Subcutaneous abdominal adipose tissue (tissue), 5 donors: ENCODE results near the gene ARL16.

ENCODE experiments used
- H3K27ac ChIP-seq: one replicate; pipeline ENCODE4 v1.7.0; 2013; ENCODE audit warnings: low read depth, mild to moderate bottlenecking, inconsistent platforms, low read length, moderate library complexity
- H3K27me3 ChIP-seq, 5 donors: one replicate each; pipeline ENCODE4 v1.7.0; 2013; ENCODE audit warnings: low read length in 5 of 5, inconsistent platforms in 1 of 5; ENCODE audit not compliant: control insufficient read depth in 5 of 5, insufficient read depth in 4 of 5
- H3K36me3 ChIP-seq, 5 donors: one replicate each; pipeline ENCODE4 v1.7.0; 2013; ENCODE audit warnings: low read length in 5 of 5; ENCODE audit not compliant: control insufficient read depth in 5 of 5, insufficient read depth in 5 of 5
- H3K4me1 ChIP-seq, 5 donors: one replicate each; pipeline ENCODE4 v1.7.0; 2013; ENCODE audit warnings: low read length in 5 of 5, mild to moderate bottlenecking in 3 of 5, moderate library complexity in 1 of 5; ENCODE audit not compliant: control insufficient read depth in 5 of 5, insufficient read depth in 5 of 5
- H3K4me3 ChIP-seq, 5 donors: one replicate each; pipeline ENCODE4 v1.7.0; 2013; ENCODE audit warnings: low read length in 5 of 5, low read depth in 1 of 5
- H3K9ac ChIP-seq, 5 donors: one replicate each; pipeline ENCODE4 v1.7.0; 2013; ENCODE audit warnings: low read length in 5 of 5, mild to moderate bottlenecking in 4 of 5, moderate library complexity in 3 of 5
- H3K9me3 ChIP-seq, 5 donors: one replicate each; pipeline ENCODE4 v1.7.0; 2013; ENCODE audit warnings: low read length in 5 of 5; ENCODE audit not compliant: control insufficient read depth in 5 of 5
- donor health status: healthy.
- donor health status: healthy.
- donor health status: healthy.
- donor health status: healthy.
- donor health status: healthy.

Gene ARL16

GRCh38 chr17:81717766-81718089 lies 34.1 kb upstream of the ARL16 start:
- Histone ChIP-seq H3K36me3 (peaks cover 0 to 36% (median 19%) of the 10 kb centered on the region in 5 donors), H3K4me1 (peaks cover 0 to 38% (median 38%) of the 10 kb centered on the region in 5 donors), H3K4me3 (no peak overlapping the region), H3K27me3 (no peaks in the 10 kb centered on the region), H3K27ac (no peak overlapping the region), H3K9ac (no peak overlapping the region), H3K9me3 (no peaks in the 10 kb centered on the region)

GRCh38 chr17:81717049-81717765 lies 33.6 kb upstream of the ARL16 start:
- Histone ChIP-seq H3K27me3 (no peaks in the 10 kb centered on the region), H3K4me3 (no peak overlapping the region), H3K36me3 (peaks cover 0 to 36% (median 19%) of the 10 kb centered on the region in 5 donors), H3K27ac (no peak overlapping the region), H3K4me1 (peaks cover 0 to 38% (median 35%) of the 10 kb centered on the region in 5 donors), H3K9me3 (no peaks in the 10 kb centered on the region), H3K9ac (no peak overlapping the region)

GRCh38 chr17:81716674-81716996 lies 33.0 kb upstream of the ARL16 start:
- H3K4me3 ChIP-seq, result no peak overlapping the region
- H3K27ac ChIP-seq, result no peak overlapping the region
- no peak overlapping the region for H3K9ac ChIP-seq
- no peaks in the 10 kb centered on the region for H3K9me3 ChIP-seq
- H3K36me3 ChIP-seq, result peaks cover 0 to 36% (median 19%) of the 10 kb centered on the region in 5 donors
- no peaks in the 10 kb centered on the region for H3K27me3 ChIP-seq
- H3K4me1 ChIP-seq, result peaks cover 0 to 36% (median 31%) of the 10 kb centered on the region in 5 donors

GRCh38 chr17:81715872-81716673 lies 32.5 kb upstream of the ARL16 start:
- Histone ChIP-seq H3K36me3 (peaks cover 0 to 36% (median 19%) of the 10 kb centered on the region in 5 donors), H3K9me3 (no peaks in the 10 kb centered on the region)

GRCh38 chr17:81715107-81715871 lies 31.7 kb upstream of the ARL16 start:
- no peak overlapping the region for H3K27ac ChIP-seq
- H3K4me3 ChIP-seq, result no peak overlapping the region
- no peak overlapping the region for H3K9ac ChIP-seq
- peaks cover 7 to 49% (median 45%) of the 10 kb centered on the region in 5 donors for H3K4me1 ChIP-seq
- H3K9me3 ChIP-seq, result no peaks in the 10 kb centered on the region
- H3K36me3 ChIP-seq, result peaks cover 0 to 36% (median 17%) of the 10 kb centered on the region in 5 donors
- no peaks in the 10 kb centered on the region for H3K27me3 ChIP-seq

More at GRCh38 chr17:81715872-81716673, 32.5 kb upstream of the ARL16 start:
- H3K4me3 ChIP-seq, result no peak overlapping the region
- H3K9ac ChIP-seq, result no peak overlapping the region
- H3K4me1 ChIP-seq, result peaks cover 0 to 41% (median 37%) of the 10 kb centered on the region in 5 donors
- no peak overlapping the region for H3K27ac ChIP-seq
- no peaks in the 10 kb centered on the region for H3K27me3 ChIP-seq

- peaks cover 0 to 29% (median 13%) of the 10 kb centered on the region in 5 donors for H3K36me3 ChIP-seq
- peak overlapping the region in 3 of 5 donors; percentile 7 to 61 (median 32) for H3K4me3 ChIP-seq
- no peaks in the 10 kb centered on the region for H3K9me3 ChIP-seq
- peaks cover 7 to 53% (median 49%) of the 10 kb centered on the region in 5 donors for H3K4me1 ChIP-seq
- no peaks in the 10 kb centered on the region for H3K27me3 ChIP-seq
- H3K27ac ChIP-seq, result peak overlapping the region; percentile 60
- peak overlapping the region in 3 of 5 donors; percentile 26 to 78 (median 58) for H3K9ac ChIP-seq
Observed at GRCh38 chr17:81714412-81715106, 31.0 kb upstream of the ARL16 start.

- Histone ChIP-seq H3K4me3 (peak overlapping the region; percentile 61 to 81 (median 66)), H3K9me3 (no peaks in the 10 kb centered on the region), H3K27me3 (no peaks in the 10 kb centered on the region), H3K4me1 (peaks cover 7 to 53% (median 49%) of the 10 kb centered on the region in 5 donors), H3K9ac (peak overlapping the region in 3 of 5 donors; percentile 61 to 78 (median 64)), H3K27ac (peak overlapping the region; percentile 60), H3K36me3 (peaks cover 0 to 28% (median 13%) of the 10 kb centered on the region in 5 donors)
Observed at GRCh38 chr17:81713556-81714411, 30.2 kb upstream of the ARL16 start.

- H3K4me3 ChIP-seq, result peak overlapping the region; percentile 61 to 81 (median 66)
- H3K27me3 ChIP-seq, result no peaks in the 10 kb centered on the region
- H3K27ac ChIP-seq, result peak overlapping the region; percentile 37
- peaks cover 0 to 25% (median 12%) of the 10 kb centered on the region in 5 donors for H3K36me3 ChIP-seq
- H3K4me1 ChIP-seq, result peaks cover 7 to 53% (median 49%) of the 10 kb centered on the region in 5 donors
- H3K9ac ChIP-seq, result peak overlapping the region in 4 of 5 donors; percentile 53 to 77 (median 62)
- no peaks in the 10 kb centered on the region for H3K9me3 ChIP-seq
Observed at GRCh38 chr17:81713004-81713555, 29.5 kb upstream of the ARL16 start.
